ENCODE results near the gene WDR62. TPM values are rescaled to one million over a fixed set of nuclear protein-coding genes. Genes with fewer than 3 reads are reported as not detected.
A peak's percentile ranks its signal among the peaks of the same experiment; 100 is the strongest.
"Not testable (repeated sequence)": the region's sequence is repeated elsewhere in the genome, so short reads cannot be mapped to it uniquely, and the experiment has no call there.

Gene WDR62
- total RNA-seq, 1 donor from 2014 or later, result 25.5 TPM

DNA sequence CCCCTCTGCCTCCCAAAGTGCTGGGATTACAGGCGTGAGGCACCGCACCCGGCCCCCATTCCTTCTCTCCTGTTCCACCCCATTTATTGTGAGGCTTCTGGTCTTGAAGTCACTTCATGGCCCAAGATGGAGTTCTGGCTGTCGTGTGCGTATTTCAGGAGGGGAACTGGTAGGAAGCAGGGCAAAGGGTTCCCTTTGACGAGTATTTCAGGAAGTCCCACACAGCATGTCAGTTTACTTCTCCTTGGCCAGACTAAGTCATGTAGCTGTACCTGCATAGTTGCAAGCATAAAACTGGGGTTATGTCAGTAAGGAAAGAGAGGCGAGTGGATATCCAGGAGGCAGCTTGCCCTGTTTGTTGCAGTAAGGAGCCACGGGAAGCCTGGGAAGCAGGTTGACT lies 10.1 kb downstream of the WDR62 start:
- intact Hi-C loops (cut with DNase I), result loop anchor here (5.0 kb wide), 1 partner anchor 37 kb away; no protein-coding TSS in a partner anchor
- no peak for DNase-seq (ENCODE audit: missing footprints)
- ATAC-seq, result no peak

DNA sequence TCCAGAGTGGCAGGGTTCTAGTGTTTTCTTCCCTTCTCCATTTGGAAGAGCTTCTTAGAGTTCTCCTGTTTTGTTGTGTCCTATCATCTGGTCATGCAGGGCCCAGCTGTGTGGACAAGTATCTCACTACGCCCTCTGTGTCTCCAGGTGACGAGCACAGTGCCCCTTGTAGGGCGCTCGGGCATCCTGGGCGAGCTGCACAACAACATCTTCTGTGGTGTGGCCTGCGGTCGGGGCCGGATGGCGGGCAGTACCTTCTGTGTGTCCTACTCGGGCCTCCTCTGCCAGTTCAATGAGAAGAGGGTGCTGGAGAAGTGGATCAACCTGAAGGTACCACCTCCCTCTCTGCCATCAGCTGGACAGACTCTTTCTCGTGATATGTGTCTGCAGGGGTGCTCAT lies 13.0 kb downstream of the WDR62 start:
- ATAC-seq (no peak), DNase-seq (ENCODE audit: missing footprints) (no peak)
- intact Hi-C loops (cut with DNase I), result no loop called here

DNA sequence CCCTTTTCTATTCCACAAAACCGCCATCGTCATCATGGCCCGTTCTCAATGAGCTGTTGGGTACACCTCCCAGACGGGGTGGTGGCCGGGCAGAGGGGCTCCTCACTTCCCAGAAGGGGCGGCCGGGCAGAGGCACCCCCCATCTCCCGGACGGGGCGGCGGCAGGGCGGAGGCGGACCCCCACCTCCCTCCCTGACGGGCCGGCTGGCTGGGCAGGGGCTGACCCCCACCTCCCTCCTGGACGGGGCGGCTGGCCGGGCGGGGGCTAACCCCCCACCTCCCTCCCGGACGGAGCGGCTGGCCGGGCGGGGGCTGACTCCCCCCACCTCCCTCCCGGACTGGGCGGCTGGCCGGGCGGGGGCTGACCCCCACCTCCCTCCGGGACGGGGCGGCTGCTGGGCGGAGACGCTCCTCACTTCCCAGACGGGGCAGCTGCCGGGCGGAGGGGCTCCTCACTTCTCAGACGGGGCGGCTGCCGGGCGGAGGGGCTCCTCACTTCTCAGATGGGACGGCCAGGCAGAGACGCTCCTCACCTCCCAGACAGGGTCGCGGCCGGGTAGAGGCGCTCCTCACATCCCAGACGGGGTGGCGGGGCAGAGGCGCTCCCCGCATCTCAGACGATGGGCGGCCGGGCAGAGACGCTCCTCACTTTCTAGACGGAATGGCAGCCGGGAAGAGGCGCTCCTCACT lies 14.3 kb downstream of the WDR62 start:
- ATAC-seq; DNase-seq (ENCODE audit: missing footprints); intact Hi-C loops (cut with DNase I): not testable (repeated sequence)

DNA sequence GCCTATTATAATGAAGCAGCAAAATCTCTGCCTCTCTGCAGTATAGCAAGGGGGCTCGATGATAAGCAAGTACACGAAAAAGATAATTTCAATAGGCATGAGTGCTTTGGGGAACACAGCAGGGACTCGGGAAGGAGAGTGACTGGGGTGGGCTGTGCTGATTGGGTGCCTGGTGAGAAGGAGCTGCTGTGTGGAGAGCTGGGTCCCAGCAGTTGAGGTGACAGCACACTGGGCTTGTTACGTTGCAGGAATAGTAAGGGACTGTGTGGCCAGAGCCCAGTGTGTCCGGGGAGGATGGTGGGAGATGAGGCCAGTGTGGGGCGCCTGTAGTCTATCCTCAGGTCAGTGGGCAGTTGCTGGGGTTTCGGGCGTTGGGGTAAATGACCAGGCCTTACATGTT lies 17.4 kb downstream of the WDR62 start:
- no peak for ATAC-seq
- intact Hi-C loops (cut with DNase I), result no loop called here

DNA sequence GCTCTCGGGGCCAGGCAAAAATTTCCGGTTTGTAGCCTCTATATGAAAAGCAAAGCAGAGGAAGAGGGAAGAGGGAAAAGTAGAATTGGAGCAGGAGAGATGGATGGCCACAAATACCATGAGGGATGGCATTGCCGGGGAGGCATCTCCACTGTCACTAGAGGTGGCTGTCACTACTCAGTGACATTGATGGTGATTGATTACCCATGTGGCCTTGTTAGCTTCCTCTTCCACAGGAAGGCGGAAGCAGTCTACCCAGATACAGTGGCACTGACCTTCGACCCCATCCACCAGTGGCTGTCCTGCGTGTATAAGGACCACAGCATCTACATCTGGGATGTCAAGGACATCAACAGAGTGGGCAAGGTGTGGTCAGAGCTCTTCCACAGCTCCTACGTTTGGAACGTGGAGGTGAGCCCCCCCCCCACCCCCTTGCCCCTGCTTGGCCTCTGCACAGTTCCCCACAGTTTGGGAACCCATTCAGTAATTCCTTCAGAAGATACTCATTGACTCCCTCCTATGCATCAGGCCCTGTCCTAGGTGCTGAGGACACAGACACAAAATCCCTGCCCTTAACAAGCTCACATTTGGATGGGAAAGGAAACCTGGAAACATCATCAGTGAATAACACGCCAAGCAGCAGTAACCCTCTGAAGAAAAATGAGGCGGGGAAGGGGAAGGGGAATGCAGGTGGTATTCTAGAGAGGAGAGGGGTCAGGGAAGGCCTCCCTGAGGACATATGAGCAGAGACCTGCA lies 18.6 kb downstream of the WDR62 start:
- ATAC-seq (no peak), DNase-seq (ENCODE audit: missing footprints) (no peak)
- intact Hi-C loops (cut with DNase I), result no loop called here

More for the DNA sequence above, 17.4 kb downstream of the WDR62 start:
- DNase-seq (ENCODE audit: missing footprints), result no peak

DNA sequence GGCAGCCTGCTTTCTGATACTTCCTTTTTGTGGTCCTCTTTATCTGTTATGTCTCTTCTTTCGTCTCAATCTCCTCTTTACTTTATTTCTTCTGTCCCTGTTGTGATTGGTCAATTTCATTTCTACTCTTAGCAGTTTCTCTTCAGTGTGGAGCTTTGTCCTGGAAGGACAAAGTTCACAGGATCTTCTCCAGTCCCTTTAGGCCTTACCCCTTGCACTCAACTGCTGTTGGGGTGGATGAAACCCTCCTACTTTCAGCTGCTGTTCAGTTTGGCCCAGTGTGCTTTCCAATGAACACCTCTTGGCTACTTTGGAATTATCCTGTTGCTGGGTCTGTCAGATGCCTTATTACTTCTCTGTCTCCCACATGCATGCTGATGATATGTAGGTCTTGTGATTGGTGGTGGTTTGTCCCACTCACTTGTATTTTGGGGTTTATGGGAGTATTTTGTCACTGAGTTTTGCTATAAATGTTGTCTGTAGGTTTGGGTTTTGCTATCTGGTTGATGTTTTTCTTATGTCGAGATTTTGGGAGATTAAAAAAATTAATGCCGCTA lies 24.8 kb downstream of the WDR62 start:
- no peak for DNase-seq (ENCODE audit: missing footprints)
- intact Hi-C loops (cut with DNase I), result no loop called here

DNA sequence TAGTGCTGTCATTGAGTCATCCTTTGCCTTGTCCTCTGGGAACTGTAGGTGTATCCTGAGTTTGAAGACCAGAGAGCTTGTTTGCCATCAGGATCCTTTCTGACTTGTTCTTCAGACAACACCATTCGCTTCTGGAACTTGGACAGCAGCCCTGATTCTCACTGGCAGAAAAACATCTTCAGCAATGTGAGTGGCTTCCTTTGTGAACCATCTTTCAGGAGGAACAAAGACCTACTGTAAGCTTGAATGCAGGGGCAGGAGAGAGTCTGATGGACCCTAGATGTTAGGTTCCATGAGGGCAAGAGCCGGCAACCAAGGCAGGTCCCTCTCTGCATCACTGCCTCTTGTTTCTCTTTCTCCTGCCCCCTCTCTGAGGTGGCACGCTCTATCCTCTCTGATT lies 26.7 kb downstream of the WDR62 start:
- DNase-seq (ENCODE audit: missing footprints) (no peak), ATAC-seq (no peak)
- intact Hi-C loops (cut with DNase I), result no loop called here

More for the DNA sequence above, 24.8 kb downstream of the WDR62 start:
- no peak for ATAC-seq

DNA sequence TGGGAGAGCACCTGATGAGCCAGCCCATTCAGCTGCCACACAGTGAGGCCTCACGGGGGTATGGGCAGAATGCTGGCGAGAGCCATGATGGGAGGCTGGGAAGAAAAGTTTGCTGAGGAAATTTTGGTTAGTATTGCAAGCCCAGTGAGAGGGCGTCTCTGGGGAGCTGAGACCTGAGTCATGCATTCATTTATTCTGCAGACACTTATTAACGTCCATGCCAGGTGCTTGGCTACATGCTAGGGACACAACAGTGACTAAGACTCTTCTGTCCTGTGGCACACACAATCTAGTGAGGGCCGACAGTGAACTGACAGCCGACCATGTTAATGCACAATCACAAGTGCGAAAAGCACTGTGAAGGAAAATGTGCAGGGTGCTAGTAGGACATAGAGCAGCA lies 27.2 kb downstream of the WDR62 start:
- intact Hi-C loops (cut with DNase I), result no loop called here
- no peak for ATAC-seq
- DNase-seq (ENCODE audit: missing footprints), result no peak

DNA sequence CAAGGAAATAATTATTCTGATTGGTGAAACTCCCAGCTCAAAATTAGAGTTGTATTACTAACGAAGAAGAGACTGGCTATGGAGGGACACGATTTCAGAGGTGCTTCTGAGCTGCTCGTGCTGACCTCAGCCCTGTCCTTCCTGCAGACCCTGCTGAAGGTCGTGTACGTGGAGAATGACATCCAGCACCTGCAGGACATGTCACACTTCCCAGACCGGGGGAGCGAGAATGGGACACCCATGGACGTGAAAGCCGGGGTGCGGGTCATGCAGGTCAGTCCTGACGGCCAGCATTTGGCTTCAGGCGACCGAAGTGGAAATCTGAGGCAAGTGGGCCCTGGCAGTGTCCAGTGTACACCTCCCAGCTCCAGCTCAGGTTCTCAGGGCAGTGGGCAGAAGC lies 28.2 kb downstream of the WDR62 start:
- ATAC-seq (no peak), DNase-seq (ENCODE audit: missing footprints) (no peak)
- intact Hi-C loops (cut with DNase I), result no loop called here

DNA sequence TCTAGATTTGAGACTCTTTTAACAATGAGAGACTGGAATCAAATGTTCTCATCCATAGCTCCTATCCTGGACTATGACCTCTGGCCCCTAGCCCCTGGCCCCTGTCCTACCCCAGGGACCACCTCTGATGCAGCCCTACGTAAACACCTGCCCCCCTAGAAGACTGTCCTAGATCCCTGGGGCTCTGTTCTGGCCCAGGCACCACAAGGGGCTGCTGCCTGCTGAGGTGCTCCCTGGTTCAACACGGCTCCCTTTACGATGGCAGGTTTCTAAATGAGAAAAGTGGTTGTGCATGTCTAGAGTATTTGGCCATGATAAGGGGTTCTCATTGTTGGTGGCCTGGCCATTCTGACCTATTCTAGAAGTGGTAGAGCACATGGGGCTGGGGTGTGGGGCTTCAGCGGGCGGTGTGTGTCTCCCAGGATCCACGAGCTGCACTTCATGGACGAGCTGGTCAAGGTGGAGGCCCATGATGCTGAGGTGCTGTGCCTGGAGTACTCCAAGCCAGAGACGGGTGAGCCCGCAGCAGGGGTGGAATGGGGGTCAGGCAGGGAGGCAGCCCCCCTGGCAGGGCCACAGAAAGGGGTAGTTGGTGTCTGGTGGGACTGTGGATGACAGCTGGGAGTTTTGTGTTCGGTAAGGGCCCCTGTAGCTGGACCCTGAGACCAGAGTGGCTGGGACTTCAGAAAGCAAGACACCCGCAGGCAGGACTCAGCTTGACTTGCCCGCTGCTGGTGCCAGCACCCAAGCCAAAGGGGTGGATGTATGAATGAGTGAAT lies 29.7 kb downstream of the WDR62 start:
- no peak for DNase-seq (ENCODE audit: missing footprints)
- intact Hi-C loops (cut with DNase I), result no loop called here
- no peak for ATAC-seq

DNA sequence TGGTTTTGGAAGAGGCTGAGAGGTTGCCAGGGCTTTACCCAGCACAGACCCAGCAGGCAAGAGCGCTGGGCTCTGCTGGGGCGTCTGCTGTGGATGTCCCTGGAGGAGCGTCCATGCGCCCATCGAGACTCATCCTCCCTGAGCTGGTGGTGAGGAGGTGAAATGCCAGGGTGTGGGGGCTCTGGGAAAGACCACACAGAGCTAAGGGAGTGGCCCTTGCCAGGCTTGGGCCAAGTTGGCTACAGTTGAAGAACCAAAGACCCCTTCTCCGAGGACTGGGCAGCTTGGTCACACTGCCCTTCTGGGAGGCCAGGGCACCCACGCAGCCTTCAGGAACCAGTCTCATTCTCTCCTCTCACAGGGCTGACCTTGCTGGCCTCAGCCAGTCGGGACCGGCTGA lies 31.6 kb downstream of the WDR62 start:
- no peak for ATAC-seq
- DNase-seq (ENCODE audit: missing footprints), result no peak
- intact Hi-C loops (cut with DNase I), result no loop called here

DNA sequence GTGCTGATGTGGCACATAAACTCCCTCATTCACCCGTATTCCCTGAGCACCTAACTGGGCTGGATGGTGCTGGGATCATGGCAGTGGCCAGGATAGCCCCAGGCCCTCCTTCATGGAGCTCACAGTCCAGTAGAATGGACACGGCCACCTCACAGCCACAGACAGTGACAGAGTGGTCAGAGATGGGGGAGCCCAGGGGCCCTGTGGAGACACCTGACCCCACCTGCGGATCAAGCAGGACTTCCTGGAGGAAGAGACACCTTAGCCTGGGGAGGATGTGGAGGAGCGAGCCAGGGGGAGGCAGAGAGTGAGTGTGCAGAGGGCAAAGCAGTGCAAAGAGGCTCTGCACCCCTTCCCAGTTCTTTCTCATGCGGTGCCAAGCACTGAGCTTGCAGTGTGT lies 35.1 kb downstream of the WDR62 start:
- DNase-seq (ENCODE audit: missing footprints) (no peak), ATAC-seq (no peak)
- intact Hi-C loops (cut with DNase I), result no loop called here

DNA sequence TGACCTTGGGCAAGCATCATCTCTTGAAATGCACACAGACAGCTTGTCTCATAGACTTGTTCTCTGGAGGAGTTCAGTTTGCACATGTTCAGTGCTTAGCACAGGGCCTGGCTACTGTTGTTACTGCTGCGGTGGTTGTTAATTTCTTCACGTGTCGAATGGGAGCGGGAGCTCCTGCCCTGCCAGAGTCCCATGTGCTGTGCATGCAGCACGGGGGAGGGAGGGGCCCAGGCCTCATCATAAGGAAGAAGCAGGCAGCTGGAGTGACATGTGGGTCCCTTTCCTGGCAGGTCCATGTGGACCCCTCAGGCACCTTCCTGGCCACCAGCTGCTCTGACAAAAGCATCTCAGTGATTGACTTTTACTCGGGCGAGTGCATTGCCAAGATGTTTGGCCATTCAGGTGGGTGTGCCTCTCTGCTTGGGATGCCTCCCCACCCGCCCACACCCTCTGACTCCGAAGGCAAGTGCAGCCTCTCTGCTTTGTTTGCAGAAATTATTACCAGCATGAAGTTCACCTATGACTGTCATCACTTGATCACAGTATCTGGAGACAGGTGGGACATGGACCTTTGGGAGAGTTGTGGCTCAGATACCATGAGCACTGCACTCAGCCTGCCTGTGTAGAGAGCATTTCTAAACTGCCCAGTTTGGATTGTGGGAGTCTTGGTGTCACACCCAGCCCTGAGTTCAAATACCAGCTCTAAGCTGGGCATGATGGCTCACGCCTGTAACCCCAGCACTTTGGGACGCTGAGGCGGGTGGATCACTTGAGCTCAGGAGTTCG lies 36.4 kb downstream of the WDR62 start:
- intact Hi-C loops (cut with DNase I), result no loop called here
- DNase-seq (ENCODE audit: missing footprints) (no peak), ATAC-seq (no peak)

DNA sequence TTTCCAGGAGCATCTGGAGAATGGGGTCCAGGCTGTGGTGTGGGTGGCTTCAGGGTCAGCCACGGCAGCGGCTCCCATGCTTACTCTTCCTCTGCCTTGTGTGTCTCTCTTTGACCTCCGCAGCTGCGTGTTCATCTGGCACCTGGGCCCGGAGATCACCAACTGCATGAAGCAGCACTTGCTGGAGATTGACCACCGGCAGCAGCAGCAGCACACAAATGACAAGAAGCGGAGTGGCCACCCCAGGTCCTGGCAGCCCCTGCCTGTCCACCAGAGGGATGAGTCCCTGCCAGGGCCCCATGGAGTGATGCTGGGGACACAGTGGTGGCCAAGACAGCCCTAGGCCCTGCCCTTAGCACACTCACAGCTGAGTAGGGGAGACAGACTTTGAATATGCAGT lies 37.9 kb downstream of the WDR62 start:
- no peak for ATAC-seq
- no peak for DNase-seq (ENCODE audit: missing footprints)
- intact Hi-C loops (cut with DNase I), result no loop called here

DNA sequence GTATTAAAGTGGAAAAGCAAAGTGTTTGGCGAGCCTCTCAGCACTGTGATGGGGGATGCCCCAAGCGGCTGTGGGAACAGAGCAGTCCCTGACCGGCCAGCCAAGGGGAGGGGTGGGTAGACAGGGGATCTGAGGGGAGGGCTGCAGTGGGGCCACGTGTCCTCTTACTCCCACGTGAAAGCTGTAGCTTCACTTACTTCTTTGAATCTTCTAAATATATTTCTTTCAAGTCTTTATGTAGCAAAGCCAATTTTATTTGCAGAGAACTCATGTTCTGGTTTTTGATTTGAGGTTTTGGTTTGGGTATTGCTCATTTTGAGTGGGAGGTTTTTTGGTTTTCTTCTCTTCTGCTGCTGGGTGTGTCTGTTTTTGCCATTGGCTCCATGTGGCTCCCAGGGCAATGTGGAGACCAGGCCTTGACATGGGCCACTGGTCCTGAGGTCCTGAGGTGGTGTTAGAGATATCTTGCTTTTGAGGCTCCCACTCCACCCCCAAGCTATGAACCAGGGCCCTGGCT lies 38.5 kb downstream of the WDR62 start:
- ATAC-seq (no peak), DNase-seq (ENCODE audit: missing footprints) (no peak)
- intact Hi-C loops (cut with DNase I), result no loop called here

DNA sequence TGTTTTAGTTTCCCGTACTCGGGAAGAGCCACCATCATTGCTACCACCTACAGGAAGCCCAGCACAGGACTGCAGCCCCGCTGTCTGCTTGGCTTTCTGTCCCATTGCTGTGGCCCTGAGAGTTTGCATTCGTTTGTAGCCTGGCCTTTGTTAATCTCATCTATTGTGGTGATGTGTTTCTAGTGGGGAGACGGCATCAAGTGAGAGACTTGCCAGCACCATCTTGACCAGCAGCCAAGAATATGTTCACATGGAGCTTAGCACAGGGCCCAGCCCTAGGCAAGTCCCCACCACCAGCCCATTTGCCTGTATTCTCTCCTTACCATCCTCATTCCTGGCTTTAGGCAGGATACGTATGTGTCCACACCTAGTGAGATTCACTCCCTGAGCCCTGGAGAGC lies 39.0 kb downstream of the WDR62 start:
- ATAC-seq (peak; percentile 85), DNase-seq (ENCODE audit: missing footprints) (no peak)
- intact Hi-C loops (cut with DNase I), result no loop called here

DNA sequence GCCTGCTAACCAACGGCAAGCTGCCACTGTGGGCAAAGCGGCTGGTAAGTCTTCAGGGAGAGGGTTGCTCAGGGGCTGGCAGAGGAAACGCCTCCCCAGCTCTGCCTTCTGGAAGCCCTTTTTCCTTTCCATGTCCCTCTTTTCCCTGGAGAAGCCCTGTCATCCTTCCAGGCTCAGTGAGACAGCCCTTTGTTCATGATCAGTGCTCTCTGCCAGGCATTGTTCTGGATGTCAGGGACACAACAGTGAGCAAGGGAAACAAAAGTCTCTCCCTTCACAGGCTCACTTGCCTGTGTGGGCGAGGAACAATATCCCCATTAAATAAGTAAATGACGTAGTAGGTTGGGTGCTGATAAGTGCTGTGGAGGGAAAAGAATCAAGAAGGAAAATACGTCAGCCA lies 42.3 kb downstream of the WDR62 start:
- intact Hi-C loops (cut with DNase I), result no loop called here
- DNase-seq (ENCODE audit: missing footprints) (no peak), ATAC-seq (no peak)

DNA sequence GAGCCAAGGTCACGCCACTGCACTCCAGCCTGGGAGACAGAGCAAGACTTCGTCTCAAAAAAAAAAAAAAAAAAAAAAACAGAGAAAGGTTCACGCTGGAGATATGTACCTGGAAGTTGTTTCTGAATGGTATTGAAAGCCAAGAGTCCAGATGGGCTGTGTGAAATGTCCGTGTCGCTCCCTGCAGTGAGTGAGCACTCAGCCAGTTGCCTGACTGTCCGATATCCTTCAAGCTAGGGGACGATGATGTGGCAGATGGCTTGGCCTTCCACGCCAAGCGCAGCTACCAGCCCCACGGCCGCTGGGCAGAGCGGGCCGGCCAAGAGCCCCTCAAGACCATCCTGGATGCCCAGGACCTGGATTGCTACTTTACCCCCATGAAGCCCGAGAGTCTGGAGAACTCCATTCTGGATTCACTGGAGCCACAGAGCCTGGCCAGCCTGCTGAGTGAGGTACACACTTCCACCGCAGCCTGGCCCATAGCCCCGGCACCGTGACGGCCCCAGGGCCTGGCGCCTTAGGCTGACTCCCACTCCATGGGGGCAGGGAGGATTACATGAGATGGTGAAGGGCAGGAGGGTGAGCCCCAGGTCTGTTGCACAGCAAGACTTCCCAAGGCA lies 44.6 kb downstream of the WDR62 start:
- no peak for DNase-seq (ENCODE audit: missing footprints)
- intact Hi-C loops (cut with DNase I), result no loop called here
- peak; percentile 43 for ATAC-seq

All from Right ventricle myocardium inferior (tissue), 1 donor.